Measurements from ENCODE around the gene TGFBRAP1.
"Not testable (repeated sequence)": the region's sequence is repeated elsewhere in the genome, so short reads cannot be mapped to it uniquely, and the experiment has no call there.

The TGFBRAP1 gene

GRCh38 chr2:105252271-105252670, 77.3 kb downstream of the TGFBRAP1 start:
- no peaks in the 10 kb centered on the region for H3K27me3 ChIP-seq (ENCODE audit: insufficient read depth, low read depth)
- H3K27ac ChIP-seq, result no peak overlapping the region
- no peak overlapping the region for H3K4me2 ChIP-seq
- H3K4me1 ChIP-seq (ENCODE audit: low read depth, poor library complexity, severe bottlenecking), result no peaks in the 10 kb centered on the region
- TF ChIP-seq CTCF (conservative IDR thresholded peaks at IDR 0.05; ENCODE audit: low read depth, low read length), result no peak
- no peak overlapping the region for H2AFZ ChIP-seq (ENCODE audit: low read depth)
- no peaks in the 10 kb centered on the region for H3K79me2 ChIP-seq (ENCODE audit: insufficient read depth, low read depth)
- H3K36me3 ChIP-seq (ENCODE audit: insufficient read depth), result no peaks in the 10 kb centered on the region
- no peak overlapping the region for H3K4me3 ChIP-seq (IDR thresholded peaks at IDR 0.05; ENCODE audit: insufficient read depth, low read depth, low read length)
- H3K9ac ChIP-seq, result no peak overlapping the region
- H4K20me1 ChIP-seq (ENCODE audit: insufficient read depth), result no peaks in the 10 kb centered on the region

- not testable (repeated sequence) for H3K4me2 ChIP-seq
These were observed 78.4 kb downstream of the TGFBRAP1 start for GRCh38 chr2:105251016-105251648.

GRCh38 chr2:105249891-105250290, 79.6 kb downstream of the TGFBRAP1 start:
- no peak overlapping the region for H3K4me2 ChIP-seq
- no peaks in the 10 kb centered on the region for H3K27me3 ChIP-seq (ENCODE audit: insufficient read depth, low read depth)
- H3K4me3 ChIP-seq (IDR thresholded peaks at IDR 0.05; ENCODE audit: insufficient read depth, low read depth, low read length), result no peak overlapping the region
- no peak overlapping the region for H3K27ac ChIP-seq
- no peaks in the 10 kb centered on the region for H3K4me1 ChIP-seq (ENCODE audit: low read depth, poor library complexity, severe bottlenecking)
- no peaks in the 10 kb centered on the region for H3K36me3 ChIP-seq (ENCODE audit: insufficient read depth)
- H3K9ac ChIP-seq, result no peak overlapping the region
- H3K79me2 ChIP-seq (ENCODE audit: insufficient read depth, low read depth), result no peaks in the 10 kb centered on the region
- no peak overlapping the region for H2AFZ ChIP-seq (ENCODE audit: low read depth)
- H4K20me1 ChIP-seq (ENCODE audit: insufficient read depth), result no peaks in the 10 kb centered on the region
- no peak for TF ChIP-seq CTCF (conservative IDR thresholded peaks at IDR 0.05; ENCODE audit: low read depth, low read length)

More at GRCh38 chr2:105251016-105251648, 78.4 kb downstream of the TGFBRAP1 start:
- not testable (repeated sequence) for H2AFZ ChIP-seq (ENCODE audit: low read depth); H3K4me3 ChIP-seq (IDR thresholded peaks at IDR 0.05; ENCODE audit: insufficient read depth, low read depth, low read length); H3K79me2 ChIP-seq (ENCODE audit: insufficient read depth, low read depth); H3K4me1 ChIP-seq (ENCODE audit: low read depth, poor library complexity, severe bottlenecking); H3K27me3 ChIP-seq (ENCODE audit: insufficient read depth, low read depth); H3K36me3 ChIP-seq (ENCODE audit: insufficient read depth); H3K27ac ChIP-seq; H3K9ac ChIP-seq; H4K20me1 ChIP-seq (ENCODE audit: insufficient read depth)

GRCh38 chr2:105249181-105249580, 80.4 kb downstream of the TGFBRAP1 start:
- Histone ChIP-seq H3K27ac (no peak overlapping the region), H3K4me3 (IDR thresholded peaks at IDR 0.05; ENCODE audit: insufficient read depth, low read depth, low read length) (no peak overlapping the region), H3K36me3 (ENCODE audit: insufficient read depth) (no peaks in the 10 kb centered on the region), H3K4me1 (ENCODE audit: low read depth, poor library complexity, severe bottlenecking) (no peaks in the 10 kb centered on the region), H2AFZ (ENCODE audit: low read depth) (no peak overlapping the region), H3K79me2 (ENCODE audit: insufficient read depth, low read depth) (no peaks in the 10 kb centered on the region), H3K4me2 (no peak overlapping the region), H3K27me3 (ENCODE audit: insufficient read depth, low read depth) (no peaks in the 10 kb centered on the region), H3K9ac (no peak overlapping the region), H4K20me1 (ENCODE audit: insufficient read depth) (no peaks in the 10 kb centered on the region)
- TF ChIP-seq CTCF (conservative IDR thresholded peaks at IDR 0.05; ENCODE audit: low read depth, low read length), result no peak

GRCh38 chr2:105248316-105249070, 81.0 kb downstream of the TGFBRAP1 start:
- Histone ChIP-seq H3K27ac (no peak overlapping the region), H3K4me1 (ENCODE audit: low read depth, poor library complexity, severe bottlenecking) (no peaks in the 10 kb centered on the region), H3K9ac (no peak overlapping the region), H3K36me3 (ENCODE audit: insufficient read depth) (no peaks in the 10 kb centered on the region), H2AFZ (ENCODE audit: low read depth) (no peak overlapping the region), H3K4me3 (IDR thresholded peaks at IDR 0.05; ENCODE audit: insufficient read depth, low read depth, low read length) (no peak overlapping the region), H3K27me3 (ENCODE audit: insufficient read depth, low read depth) (no peaks in the 10 kb centered on the region), H4K20me1 (ENCODE audit: insufficient read depth) (no peaks in the 10 kb centered on the region), H3K4me2 (no peak overlapping the region), H3K79me2 (ENCODE audit: insufficient read depth, low read depth) (no peaks in the 10 kb centered on the region)
- TF ChIP-seq CTCF (conservative IDR thresholded peaks at IDR 0.05; ENCODE audit: low read depth, low read length), result no peak
